Kidney tubule cell (primary cell): Measurements from ENCODE around the gene FNDC8.
"Not testable (repeated sequence)": the region's sequence is repeated elsewhere in the genome, so short reads cannot be mapped to it uniquely, and the experiment has no call there.

Source experiments
- DNase-seq: peaks from one replicate; pipeline ENCODE4 v3.0.0-alpha.2; 2018; ENCODE audit warnings: low spot score

The FNDC8 gene

GRCh38 chr17:35121315-35121714 is at the start of gene FNDC8:
TSS of gene FNDC8 (plus strand) at chr17:35121615. CDS start at chr17:35121694, 79 bp downstream.
- DNase-seq, result no peak

- no peak for DNase-seq
These were observed 48.1 kb upstream of the FNDC8 start for GRCh38 chr17:35073183-35073790.

- DNase-seq, result no peak
These were observed 47.3 kb upstream of the FNDC8 start for GRCh38 chr17:35073991-35074627.

GRCh38 chr17:35074711-35075707 is 46.4 kb upstream of the FNDC8 start:
- DNase-seq, result no peak

GRCh38 chr17:35076874-35077273 is 44.5 kb upstream of the FNDC8 start:
- no peak for DNase-seq

GRCh38 chr17:35079547-35080423 is 41.6 kb upstream of the FNDC8 start:
- DNase-seq, result peak; percentile 20

GRCh38 chr17:35080536-35080935 is 40.9 kb upstream of the FNDC8 start:
- peak; percentile 20 for DNase-seq

- DNase-seq, result no peak
These were observed 39.8 kb upstream of the FNDC8 start for GRCh38 chr17:35081638-35082037.

GRCh38 chr17:35082073-35082657 is 39.2 kb upstream of the FNDC8 start:
- DNase-seq, result peak; percentile 84

GRCh38 chr17:35083071-35083470 is 38.3 kb upstream of the FNDC8 start:
- DNase-seq, result no peak

- DNase-seq, result peak; percentile 96
These were observed 36.4 kb upstream of the FNDC8 start for GRCh38 chr17:35084987-35085386.

GRCh38 chr17:35086164-35086563 is 35.3 kb upstream of the FNDC8 start:
- no peak for DNase-seq

GRCh38 chr17:35086931-35087573 is 34.4 kb upstream of the FNDC8 start:
- peak; percentile 45 for DNase-seq

GRCh38 chr17:35087731-35088355 is 33.6 kb upstream of the FNDC8 start:
- DNase-seq, result peak; percentile 47

- DNase-seq, result peak; percentile 57
These were observed 33.0 kb upstream of the FNDC8 start for GRCh38 chr17:35088356-35088880.

- DNase-seq, result peak; percentile 88
These were observed 32.4 kb upstream of the FNDC8 start for GRCh38 chr17:35088881-35089585.

GRCh38 chr17:35089586-35090296 is 31.7 kb upstream of the FNDC8 start:
- DNase-seq, result peak; percentile 82

GRCh38 chr17:35090707-35091106 is 30.7 kb upstream of the FNDC8 start:
- not testable (repeated sequence) for DNase-seq

- peak; percentile 87 for DNase-seq
These were observed 26.5 kb upstream of the FNDC8 start for GRCh38 chr17:35094902-35095301.
